COLO668 (cell line): Measurements from ENCODE around the gene PFKM.

Experiments
- DNase-seq: peaks from one replicate; lab custom pipeline; 2025; ENCODE audit not compliant: unreplicated experiment; lab: John Stamatoyannopoulos, UW

PFKM gene

DNA sequence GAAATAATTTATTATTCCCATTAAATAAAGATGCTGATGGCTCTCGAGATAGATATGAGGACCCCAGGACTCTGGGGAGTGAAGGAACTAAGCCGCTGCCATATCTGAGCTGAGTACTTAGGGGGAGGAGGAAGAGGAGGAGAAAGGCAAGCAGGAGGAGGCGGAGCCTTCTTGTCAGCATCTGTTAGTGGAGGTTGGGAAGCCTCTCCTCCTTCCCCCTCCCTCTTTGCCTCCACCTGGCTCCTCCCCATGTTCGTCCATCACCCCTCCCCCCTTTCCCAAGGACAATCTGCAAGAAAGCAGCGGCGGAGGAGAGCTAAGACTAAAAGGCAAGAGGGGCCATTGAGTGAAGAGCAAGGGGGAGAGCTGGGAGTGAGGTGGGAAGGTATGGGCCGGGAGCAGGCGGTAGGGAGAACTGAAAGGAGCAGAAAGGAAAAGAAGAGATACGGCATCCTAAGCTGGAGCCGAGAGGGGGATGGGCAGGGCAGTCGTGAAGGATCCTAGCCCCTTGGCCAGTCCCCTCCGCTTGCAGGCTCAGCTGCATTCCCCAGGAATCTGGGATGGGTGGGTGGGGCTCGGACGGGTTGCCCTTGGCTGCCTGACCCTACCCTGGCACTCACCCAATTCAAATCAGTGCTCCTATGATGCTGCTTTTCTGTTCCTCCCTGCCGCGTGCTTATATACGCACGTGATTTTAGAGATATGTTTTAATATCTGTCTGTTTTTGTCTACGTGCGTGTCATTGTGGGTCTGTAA lies at the start of gene PFKM:
Gene PFKM, plus strand, starts transcription at position 287 of the 756 bp plus-strand sequence. CDS start 3,411 bp downstream, outside the sequence.
- DNase-seq: peak; percentile 18

DNA sequence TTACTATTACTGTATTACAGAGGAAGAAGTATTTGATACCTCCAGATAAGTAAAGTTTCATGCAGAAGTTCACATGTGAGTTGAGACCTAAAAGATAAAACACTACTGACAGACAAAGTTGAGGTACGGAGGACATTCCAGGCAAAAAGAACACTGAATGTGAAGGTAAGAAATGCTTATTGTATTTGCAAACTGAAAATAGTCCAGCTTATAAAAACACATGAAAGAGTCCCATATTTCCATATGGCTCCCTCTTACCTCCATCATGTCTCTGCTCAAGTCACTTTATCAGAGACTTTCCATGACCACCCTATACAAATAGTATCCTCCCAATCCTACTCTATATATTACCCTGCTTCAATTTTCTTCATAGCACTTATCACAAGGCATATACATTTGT lies 49.1 kb upstream of the PFKM start:
- no peak for DNase-seq

DNA sequence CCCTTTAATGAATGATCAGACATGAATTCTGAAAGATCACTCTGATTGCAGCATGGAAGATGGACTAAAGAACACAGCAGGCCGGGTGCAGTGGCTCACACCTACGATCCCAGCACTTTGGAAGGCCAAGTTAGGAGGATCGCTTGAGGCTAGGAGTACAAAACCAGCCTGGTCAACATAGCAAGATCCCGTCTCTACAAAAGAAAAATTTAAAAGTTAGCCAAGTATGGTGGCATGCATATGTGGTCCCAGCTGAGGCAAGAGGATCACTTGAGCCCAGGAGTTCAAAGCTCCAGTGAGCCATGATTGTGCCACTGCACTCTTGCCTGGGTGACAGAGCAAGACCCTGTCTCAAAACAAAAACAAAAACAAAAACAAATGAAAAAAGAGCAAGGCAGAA lies 48.4 kb upstream of the PFKM start:
- DNase-seq: no peak

DNA sequence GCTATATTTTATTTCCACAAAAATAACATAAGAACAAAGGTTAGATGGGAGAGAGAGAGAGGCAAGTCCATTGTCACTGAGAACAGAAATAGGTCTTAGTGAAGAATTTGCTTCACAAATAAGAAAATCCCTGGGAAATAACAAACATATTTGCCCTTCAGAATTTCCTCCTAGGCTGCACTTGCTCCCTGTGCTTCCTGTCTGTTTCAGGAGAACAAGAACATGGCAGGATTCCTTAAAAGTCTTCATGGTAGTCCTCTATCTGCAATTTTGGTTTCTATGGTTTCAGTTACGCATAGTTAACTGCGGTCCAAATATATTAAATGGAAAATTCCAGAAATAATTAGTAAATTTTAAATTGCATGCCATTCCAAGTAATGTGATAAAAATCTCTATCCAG lies 47.4 kb upstream of the PFKM start:
- no peak for DNase-seq

DNA sequence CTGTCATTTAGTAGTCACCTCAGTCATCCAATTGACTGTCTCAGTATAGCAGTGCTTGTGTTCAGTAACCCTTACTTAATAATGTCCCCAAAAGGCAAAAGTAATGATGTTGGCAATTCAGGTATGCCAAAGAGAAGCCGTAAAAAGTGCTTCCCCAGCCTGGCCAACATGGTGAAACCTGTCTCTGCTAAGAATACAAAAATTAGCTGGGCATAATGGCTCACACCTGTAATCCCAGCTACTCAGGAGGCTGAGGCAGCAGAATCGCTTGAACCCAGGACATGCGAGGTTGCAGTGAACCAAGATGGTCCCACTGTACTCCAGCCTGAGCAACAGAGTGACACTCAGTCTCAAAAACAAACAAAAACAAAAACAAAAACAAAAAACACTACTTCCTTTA lies 46.9 kb upstream of the PFKM start:
- DNase-seq: no peak

GRCh38 chr12:48074266-48074665 lies 44.9 kb upstream of the PFKM start:
- no peak for DNase-seq

- no peak for DNase-seq
Measured at GRCh38 chr12:48075832-48076231, 43.3 kb upstream of the PFKM start.

DNA sequence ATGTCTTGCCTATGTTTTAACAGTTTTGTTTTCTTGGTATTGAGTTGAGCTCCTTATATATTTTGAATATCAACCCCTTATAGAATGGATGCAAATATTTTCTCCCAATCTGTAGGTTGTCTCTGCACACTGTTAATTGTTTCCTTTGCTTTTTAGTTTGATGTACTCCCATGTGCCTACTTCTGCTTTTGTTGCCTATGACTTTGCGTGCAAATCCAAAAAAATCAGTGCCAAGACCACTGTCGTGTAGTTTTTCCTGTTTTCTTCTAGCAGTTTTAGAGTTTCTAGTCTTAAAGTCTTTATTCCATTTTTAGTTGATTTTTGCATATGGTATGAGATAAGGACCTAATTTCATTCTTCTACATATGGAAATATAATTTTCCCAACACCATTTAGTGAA lies 42.1 kb upstream of the PFKM start:
- DNase-seq: no peak

DNA sequence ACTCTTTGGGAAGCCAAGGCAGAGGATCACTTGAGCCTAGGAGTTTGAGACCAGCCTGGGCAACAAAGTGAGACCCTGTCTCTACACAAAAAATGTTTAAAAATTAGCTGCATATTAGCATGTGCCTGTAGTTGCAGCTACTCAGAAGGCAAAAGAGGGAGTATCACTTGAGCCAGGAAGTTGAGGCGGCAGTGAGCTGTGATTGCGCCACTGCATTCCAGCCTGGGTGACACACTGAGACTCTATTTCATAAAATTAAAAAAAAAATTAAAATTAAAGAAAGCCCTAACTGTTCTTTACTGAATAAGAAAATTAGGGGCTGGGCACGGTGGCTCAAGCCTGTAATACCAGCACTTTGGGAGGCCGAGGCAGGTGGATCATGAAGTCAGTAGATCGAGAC lies 40.3 kb upstream of the PFKM start:
- DNase-seq: no peak

GRCh38 chr12:48080285-48080684 lies 38.9 kb upstream of the PFKM start:
- no peak for DNase-seq

DNA sequence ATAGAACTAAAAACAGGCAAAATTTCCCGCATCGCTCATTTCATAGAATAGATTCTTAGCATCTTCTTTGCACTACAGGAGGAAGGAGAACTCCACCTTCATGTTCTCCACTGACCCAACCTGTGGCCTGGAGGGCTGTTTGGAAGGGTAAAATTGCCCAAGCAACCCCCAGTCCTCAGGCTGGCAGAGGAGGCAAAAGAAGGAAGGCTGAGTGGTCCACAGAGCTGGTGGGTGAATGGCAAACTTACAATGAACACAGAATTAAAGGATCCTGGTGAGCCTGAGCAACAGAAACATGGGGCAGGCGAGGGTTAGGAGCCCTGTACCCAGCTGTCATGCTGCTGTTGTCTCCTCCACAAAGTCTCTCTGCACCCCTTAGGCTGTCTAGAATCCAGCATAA lies 38.3 kb upstream of the PFKM start:
- no peak for DNase-seq

DNA sequence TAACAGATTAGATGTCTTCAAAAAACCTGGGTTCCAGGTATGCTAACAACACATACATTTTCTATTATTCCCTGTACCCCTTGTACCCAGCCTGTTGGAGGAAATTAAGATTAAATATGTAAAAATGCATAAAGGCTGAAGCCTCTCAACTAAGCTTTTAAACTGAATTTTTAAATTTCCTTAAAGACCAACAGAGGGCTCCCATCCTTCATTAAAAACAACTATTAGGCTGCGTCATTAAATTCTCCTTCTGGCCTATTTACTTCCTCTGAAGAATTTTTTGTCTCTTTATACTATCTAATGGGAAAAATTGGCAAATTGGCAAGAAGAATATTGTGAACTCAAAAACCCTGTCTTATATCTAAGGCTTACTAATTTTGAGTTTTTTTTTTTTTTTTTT lies 35.1 kb upstream of the PFKM start:
- no peak for DNase-seq

- no peak for DNase-seq
Measured at GRCh38 chr12:48084841-48085460, 34.2 kb upstream of the PFKM start.

GRCh38 chr12:48086327-48086726 lies 32.8 kb upstream of the PFKM start:
- DNase-seq: no peak

DNA sequence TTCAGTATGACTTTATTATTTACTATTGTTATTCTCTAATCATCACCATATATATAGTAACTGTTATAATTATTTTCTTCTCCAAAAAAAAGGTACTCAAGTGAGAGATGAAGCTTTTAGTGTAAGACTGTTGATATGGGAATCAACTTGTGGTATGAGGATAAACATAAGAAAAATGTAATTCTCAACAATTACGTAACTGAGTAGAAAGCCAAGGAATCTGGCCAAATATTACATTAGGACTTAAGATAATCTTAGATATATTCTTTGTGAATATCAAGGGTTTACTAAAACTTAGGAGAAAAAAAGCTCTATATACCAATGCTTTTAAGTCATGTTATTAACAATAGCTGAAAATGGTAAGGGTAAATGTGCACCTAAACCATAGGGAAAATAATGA lies 26.6 kb upstream of the PFKM start:
- DNase-seq: no peak

DNA sequence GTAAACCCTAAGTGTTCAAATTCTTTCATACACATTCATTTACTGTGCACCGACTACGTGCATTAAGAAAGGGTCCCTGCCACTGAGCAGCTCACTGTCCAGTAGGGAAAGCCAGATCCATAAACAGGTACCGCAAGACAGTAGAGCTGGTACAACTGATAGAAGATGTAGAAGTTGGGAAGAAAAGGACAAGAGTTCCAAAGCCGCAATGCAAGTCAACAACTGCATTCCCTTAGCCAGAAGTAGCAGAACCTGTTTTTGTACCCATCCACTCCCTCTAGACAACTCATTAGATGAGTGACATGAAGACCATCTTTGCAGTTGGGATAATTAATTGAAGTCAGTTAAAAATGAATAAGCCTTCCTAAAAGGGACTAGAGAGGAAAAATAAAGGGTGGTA lies 14.6 kb upstream of the PFKM start:
- no peak for DNase-seq

GRCh38 chr12:48105321-48105866 lies 13.8 kb upstream of the PFKM start:
- DNase-seq: peak; percentile 12

GRCh38 chr12:48105867-48106680 lies 13.1 kb upstream of the PFKM start, which contains the start of gene SENP1:
Gene SENP1, minus strand, starts transcription at chr12:48106079. Its CDS starts 4,607 bp downstream, at chr12:48101472.
- peak; percentile 86 for DNase-seq

DNA sequence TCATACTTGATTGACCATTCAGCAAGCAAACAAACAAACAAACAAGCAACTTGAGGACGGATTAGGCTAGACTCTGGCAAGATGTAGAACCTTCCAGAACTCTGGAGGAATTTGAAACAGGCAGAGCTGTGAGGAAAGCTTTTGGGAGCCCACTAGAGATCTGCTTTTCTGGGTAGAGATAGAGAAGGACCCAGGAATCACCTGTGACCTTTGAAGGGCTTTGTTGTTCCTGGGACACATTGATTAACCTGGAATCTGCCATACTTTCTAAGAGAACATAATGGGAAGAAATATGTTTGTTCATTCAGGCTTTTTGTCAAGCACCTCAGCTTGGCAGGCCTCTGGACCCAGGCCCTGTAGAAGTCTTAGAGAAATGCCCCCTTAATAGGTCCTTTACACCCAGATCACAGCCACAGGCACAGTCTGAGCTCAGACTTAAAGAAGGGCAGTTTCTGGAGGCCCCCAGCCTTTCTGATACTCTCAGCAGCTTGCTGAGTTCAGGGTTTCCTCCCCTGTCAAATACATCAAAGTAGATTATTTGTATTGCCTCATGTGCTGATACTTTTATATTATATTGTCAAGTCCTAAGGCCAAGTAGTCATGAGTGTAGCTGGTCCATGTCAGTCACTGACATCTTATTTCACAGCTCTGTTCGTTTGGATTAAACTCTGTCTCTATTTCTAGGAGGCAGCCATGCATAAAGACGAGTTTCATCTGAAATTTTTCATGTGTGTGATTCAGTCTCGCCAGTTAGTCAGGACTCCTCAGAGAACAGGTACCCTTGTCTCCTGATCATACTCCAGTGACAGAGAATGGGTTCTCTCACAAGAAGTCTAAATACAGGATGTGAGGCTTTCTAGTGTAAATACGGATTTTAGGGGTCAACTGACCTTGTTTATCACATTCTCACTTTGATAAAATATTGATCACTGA lies 12.2 kb upstream of the PFKM start:
- no peak for DNase-seq

GRCh38 chr12:48109424-48109823 lies 9.7 kb upstream of the PFKM start:
- DNase-seq: no peak
